Heart left ventricle (tissue), 16 donors: ENCODE measurements around the gene FOXK2. TPM values are rescaled to one million over a fixed set of nuclear protein-coding genes. Genes with fewer than 3 reads are reported as not detected.

ENCODE experiments used
- ATAC-seq, 4 donors: fragments of 200-7000 bp; cut with Tn5 transposase; one replicate each; pipeline ENCODE4 v1.9.1; 2020 to 2022; ENCODE audit warnings: moderate library complexity in 4 of 4, mild to moderate bottlenecking in 3 of 4, moderate number of reproducible peaks in 1 of 4
- DNase-seq, 5 donors: peaks; one replicate each; pipeline ENCODE4 v3.0.0-alpha.2; 2020
- H3K27ac ChIP-seq, 12 donors: fragments of 200-600 bp; sonication (generic) in 4 of 12; one replicate each; pipeline versions ENCODE4 v1.5.0 to v1.8.0; 2016 to 2022; ENCODE audit warnings: mild to moderate bottlenecking in 2 of 12
- H3K27me3 ChIP-seq, 9 donors: fragments of 200-600 bp; sonication (generic) in 2 of 9; one replicate each; pipeline versions ENCODE4 v1.5.1 to v1.8.0; 2016 to 2022; ENCODE audit warnings: mild to moderate bottlenecking in 3 of 9
- H3K36me3 ChIP-seq, 9 donors: fragments of 200-600 bp; sonication (generic) in 2 of 9; one replicate each; pipeline versions ENCODE4 v1.5.0 to v1.8.0; 2018 to 2022; ENCODE audit warnings: mild to moderate bottlenecking in 2 of 9
- H3K4me1 ChIP-seq, 12 donors: fragments of 200-600 bp; sonication (generic) in 4 of 12; one replicate each; pipeline versions ENCODE4 v1.5.0 to v1.8.0; 2016 to 2022; ENCODE audit warnings: mild to moderate bottlenecking in 3 of 12
- H3K4me3 ChIP-seq, 12 donors: fragments of 200-600 bp; sonication (generic) in 4 of 12; one replicate each; pipeline versions ENCODE4 v1.5.0 to v1.8.0; 2017 to 2022; ENCODE audit warnings: mild to moderate bottlenecking in 9 of 12, moderate library complexity in 4 of 12
- H3K9me3 ChIP-seq, 12 donors: fragments of 200-600 bp; sonication (generic) in 4 of 12; one replicate each; pipeline versions ENCODE4 v1.5.0 to v1.8.0; 2016 to 2022; ENCODE audit warnings: mild to moderate bottlenecking in 1 of 12
- POLR2A ChIP-seq, 2 donors: fragments of 450-650 bp; IDR thresholded peaks; one replicate each; pipeline ENCODE4 v1.6.1; 2017; ENCODE audit warnings: antibody characterized with exemption in 2 of 2, mild to moderate bottlenecking in 2 of 2, moderate library complexity in 2 of 2
- WGBS, 4 donors: extraction: QIAGEN DNeasy Blood & Tissue Kit in 2 of 4; methylation state at CpG; one replicate each; pipeline versions ENCODE4 v1.1.5 to v1.1.7; 2013 to 2018; 5-methylcytosine and 5-hydroxymethylcytosine counted together
- intact Hi-C, 10 donors: fragments of 100-400 bp; cut with DNase I; formaldehyde crosslinking; loops; one replicate each; pipeline versions ENCODE4 v1.11.1 to v1.14.2; 2022
- polyA plus RNA-seq, 2 donors: library from polyadenylated mRNA; stranded (reverse); fragments of 200-250 nt; gene quantifications; one replicate each; pipeline ENCODE4 v1.2.3, GENCODE V29; 2013
- total RNA-seq, 9 donors: library from RNA; depleted of rRNA in 2 of 9; stranded (reverse); fragments of >200 nt in 2 of 9; fragmentation: NEBNext Ultra II Directional in 3 of 9; extraction: Animal tissue kit (Norgen Biotek cat#: 25700) in 3 of 9; gene quantifications; one replicate each; pipeline versions ENCODE4 v1.1.0 to v1.2.4, GENCODE V29; 2016 to 2023
- TF ChIP-seq, protein P1 (sequence below), 12 donors: fragments of 200-600 bp; sonication (generic) in 4 of 12; IDR thresholded peaks; one replicate each; pipeline versions ENCODE4 v1.5.0 to v1.8.0; 2018 to 2022; ENCODE audit warnings: antibody characterized with exemption in 12 of 12, mild to moderate bottlenecking in 5 of 12
- donor health status: ischemic (EF 13 %, LVEDD 7.1; RV severe dilation, severe dysfunction).
- donor health status: healthy with polysubstance abuse.
- donor health status: DM: no; HTN: yes; CAD: no.
- donor health status: DM: no; HTN: no; CAD: no.
- donor health status: ischemic (EF 25% LVEDD 6.9; RV normal size, moderate dysfunction).
- donor health status: ischemic (EF 25% LVEDD 5.7; RV mildly dilated, moderate dysfunction).
- donor health status: healthy.
- donor health status: DM: yes; HTN: yes; CAD: no.
- donor health status: ischemic (EF 35%, LVEDD 5.7; RV mildly dilated, moderate dysfunction).
- donor health status: nonischemic (EF 11% LVEDD 7.7; RV severe dilation, severe dysfunction).
- donor health status: DM: yes; HTN: yes; CAD: no.
- donor health status: PGD.
- donor health status: ischemic (EF 29% LVEDD 5.4; RV normal size, mild dysfunction).
- donor health status: nonischemic (EF 23%, LVEDD 6.1; RV moderate dilation, normal function).

FOXK2 gene
- total and polyA plus RNA-seq, 11 donors, result 15.6 to 77.0 (median 33.9) TPM

DNA sequence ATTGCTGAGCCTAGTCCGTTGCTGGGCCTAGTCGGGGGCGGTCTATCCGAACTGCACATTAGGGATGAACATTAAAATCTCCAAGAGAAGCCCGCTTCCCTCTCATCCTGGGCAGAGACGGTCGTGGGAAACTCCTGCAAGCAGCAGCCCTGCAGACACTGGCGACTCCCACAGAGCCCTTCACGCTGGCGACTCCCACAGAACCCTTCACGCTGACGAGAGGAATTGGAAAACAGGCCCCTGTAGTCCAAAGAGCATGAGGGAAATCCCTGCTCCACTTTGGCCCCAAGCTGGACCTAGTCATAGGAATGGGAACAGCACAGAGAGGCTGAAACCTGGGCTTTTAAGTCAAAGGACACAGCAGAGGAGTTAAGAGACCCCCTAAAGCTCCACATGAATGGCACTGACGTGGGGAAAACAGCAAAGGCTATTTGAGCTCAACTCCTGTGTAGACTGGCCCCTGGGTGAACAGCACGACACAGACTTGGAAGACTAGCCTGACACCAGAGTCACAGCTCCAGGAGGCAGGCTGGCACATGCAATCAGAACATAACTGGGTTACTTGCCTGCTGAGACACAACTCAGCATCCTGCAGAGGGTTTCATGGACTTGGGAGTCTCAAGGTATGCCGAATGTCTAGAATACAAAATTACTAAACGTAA lies 86.5 kb downstream of the FOXK2 start:
- Histone ChIP-seq H3K27ac (no peak overlapping the region), H3K4me1 (peaks cover 0 to 27% (median 19%) of the 10 kb centered on the region in 12 donors), H3K4me3 (no peak overlapping the region), H3K9me3 (no peaks in the 10 kb centered on the region), H3K27me3 (no peaks in the 10 kb centered on the region), H3K36me3 (peaks cover 0 to 85% (median 56%) of the 10 kb centered on the region in 9 donors)
- TF ChIP-seq, protein P1, sequence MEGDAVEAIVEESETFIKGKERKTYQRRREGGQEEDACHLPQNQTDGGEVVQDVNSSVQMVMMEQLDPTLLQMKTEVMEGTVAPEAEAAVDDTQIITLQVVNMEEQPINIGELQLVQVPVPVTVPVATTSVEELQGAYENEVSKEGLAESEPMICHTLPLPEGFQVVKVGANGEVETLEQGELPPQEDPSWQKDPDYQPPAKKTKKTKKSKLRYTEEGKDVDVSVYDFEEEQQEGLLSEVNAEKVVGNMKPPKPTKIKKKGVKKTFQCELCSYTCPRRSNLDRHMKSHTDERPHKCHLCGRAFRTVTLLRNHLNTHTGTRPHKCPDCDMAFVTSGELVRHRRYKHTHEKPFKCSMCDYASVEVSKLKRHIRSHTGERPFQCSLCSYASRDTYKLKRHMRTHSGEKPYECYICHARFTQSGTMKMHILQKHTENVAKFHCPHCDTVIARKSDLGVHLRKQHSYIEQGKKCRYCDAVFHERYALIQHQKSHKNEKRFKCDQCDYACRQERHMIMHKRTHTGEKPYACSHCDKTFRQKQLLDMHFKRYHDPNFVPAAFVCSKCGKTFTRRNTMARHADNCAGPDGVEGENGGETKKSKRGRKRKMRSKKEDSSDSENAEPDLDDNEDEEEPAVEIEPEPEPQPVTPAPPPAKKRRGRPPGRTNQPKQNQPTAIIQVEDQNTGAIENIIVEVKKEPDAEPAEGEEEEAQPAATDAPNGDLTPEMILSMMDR (IDR thresholded peaks at IDR 0.05), result no peak
- DNase-seq (peak in 1 of 5 donors; percentile 13), ATAC-seq (no peak)
- intact Hi-C loops, result no loop called here
- 81 to 86% (median 85%) methylated on average over 15 to 16 of the region's 16 CpGs for WGBS, 4 donors

DNA sequence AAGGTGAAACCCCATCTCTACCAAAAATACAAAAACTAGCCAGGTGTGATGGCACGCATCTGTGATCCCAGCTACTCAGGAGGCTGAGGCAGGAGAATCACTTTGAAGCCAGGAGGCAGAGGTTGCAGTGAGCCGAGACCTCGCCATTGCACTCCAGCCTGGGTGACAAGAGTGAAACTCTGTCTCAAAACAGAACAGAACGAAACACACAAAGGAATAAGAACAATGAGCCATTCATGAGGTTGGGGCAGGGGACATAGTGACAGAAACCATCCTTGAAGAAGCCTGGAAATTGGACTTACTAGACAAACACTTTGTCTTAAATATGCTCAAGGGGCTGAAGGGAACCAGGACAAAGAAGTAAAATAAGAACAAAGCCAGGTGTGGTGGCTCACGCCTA lies 89.3 kb downstream of the FOXK2 start:
- TF ChIP-seq, protein P1 (IDR thresholded peaks at IDR 0.05), result no peak
- TF ChIP-seq POLR2A (IDR thresholded peaks at IDR 0.05), result no peak
- H3K27ac ChIP-seq, result no peak overlapping the region
- no peaks in the 10 kb centered on the region for H3K9me3 ChIP-seq
- ATAC-seq, result no peak
- DNase-seq, result no peak
- H3K36me3 ChIP-seq, result peaks cover 0 to 66% (median 34%) of the 10 kb centered on the region in 9 donors
- intact Hi-C loops, result no loop called here
- peaks cover 0 to 20% (median 14%) of the 10 kb centered on the region in 12 donors for H3K4me1 ChIP-seq
- H3K27me3 ChIP-seq, result no peaks in the 10 kb centered on the region
- no peak overlapping the region for H3K4me3 ChIP-seq
- 70 to 82% (median 73%) methylated on average over 5 of the region's 5 CpGs for WGBS, 4 donors

DNA sequence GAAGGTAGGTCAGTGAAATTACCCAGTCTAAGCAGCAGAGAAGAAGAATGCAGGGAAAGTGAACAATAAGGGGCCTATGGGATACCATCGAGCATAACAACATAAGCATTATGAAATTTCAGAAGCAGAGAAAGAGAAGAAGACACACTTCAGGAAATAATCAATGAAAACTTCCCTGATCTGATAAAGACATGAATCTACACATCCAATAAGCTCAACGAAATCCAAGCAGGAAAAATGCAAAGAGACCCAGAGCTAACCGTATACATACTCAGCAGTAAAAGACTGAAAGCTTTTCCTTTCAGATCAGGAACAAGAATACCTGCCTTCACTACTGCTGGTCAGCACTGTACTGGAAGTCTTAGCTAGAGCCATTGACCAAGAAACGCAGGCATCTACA lies 90.1 kb downstream of the FOXK2 start:
- H3K27me3 ChIP-seq, result no peaks in the 10 kb centered on the region
- TF ChIP-seq, protein P1 (IDR thresholded peaks at IDR 0.05), result no peak
- TF ChIP-seq POLR2A (IDR thresholded peaks at IDR 0.05), result no peak
- intact Hi-C loops, result no loop called here
- WGBS, 4 donors, result 77 to 95% (median 90%) methylated on average over 4 of the region's 4 CpGs
- no peak overlapping the region for H3K4me3 ChIP-seq
- H3K9me3 ChIP-seq, result no peaks in the 10 kb centered on the region
- ATAC-seq (no peak), DNase-seq (no peak)
- peak overlapping the region in 1 of 12 donors; percentile 3 for H3K27ac ChIP-seq
- H3K36me3 ChIP-seq, result peaks cover 0 to 62% (median 37%) of the 10 kb centered on the region in 9 donors
- peaks cover 0 to 13% (median 9%) of the 10 kb centered on the region in 12 donors for H3K4me1 ChIP-seq

DNA sequence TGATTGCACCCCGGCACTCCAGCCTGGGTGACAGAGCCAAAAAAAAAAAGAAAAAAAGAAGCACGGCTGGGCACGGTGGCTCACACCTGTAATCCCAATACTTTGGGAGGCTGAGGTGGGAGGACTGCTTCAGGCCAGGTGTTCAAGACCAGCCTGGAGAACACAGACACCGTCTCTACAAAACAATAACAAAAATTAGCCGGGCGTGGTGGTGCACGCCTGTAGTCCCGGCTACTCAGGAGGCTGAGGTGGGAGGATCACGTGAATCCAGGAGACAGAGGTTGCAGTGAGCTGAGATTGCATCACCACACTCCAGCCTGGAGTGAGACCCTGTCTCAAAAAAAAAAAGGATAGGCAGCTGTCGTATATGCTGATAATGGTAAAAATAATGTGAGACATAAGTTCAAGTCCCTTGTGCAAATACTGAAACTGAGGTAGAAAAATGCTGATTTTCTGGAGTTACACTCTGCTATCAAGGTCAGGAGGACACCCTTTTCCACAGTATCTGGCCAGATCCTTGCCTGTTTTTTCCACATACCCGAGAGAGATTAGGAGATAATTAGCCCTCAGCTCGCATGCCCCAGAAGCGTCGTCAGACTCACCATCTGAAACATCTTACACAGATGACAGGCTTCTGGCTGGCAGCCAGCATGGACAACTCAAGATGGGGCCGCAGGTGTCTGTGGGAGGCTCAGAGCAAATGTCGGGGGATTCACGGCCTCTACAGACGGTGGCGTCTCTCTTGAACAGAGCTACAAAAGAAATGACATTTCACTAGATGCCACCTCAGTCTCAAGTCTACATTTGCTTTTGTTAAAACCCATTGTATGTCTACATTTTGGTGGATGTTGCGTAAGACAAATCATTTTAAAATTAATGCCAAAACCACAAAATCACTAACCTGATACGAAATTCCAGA lies 91.9 kb downstream of the FOXK2 start:
- intact Hi-C loops, result no loop called here
- H3K9me3 ChIP-seq, result no peaks in the 10 kb centered on the region
- peak in 2 of 4 donors; percentile 6 to 17 for ATAC-seq
- H3K36me3 ChIP-seq, result peaks cover 0 to 62% (median 38%) of the 10 kb centered on the region in 9 donors
- H3K27me3 ChIP-seq, result no peaks in the 10 kb centered on the region
- peaks cover 0 to 13% (median 9%) of the 10 kb centered on the region in 12 donors for H3K4me1 ChIP-seq
- DNase-seq, result peak in 2 of 5 donors; percentile 53 to 67
- H3K4me3 ChIP-seq, result no peak overlapping the region
- WGBS, 4 donors, result 61 to 69% (median 68%) methylated on average over 21 of the region's 21 CpGs
- H3K27ac ChIP-seq, result no peak overlapping the region
- TF ChIP-seq, protein P1 (IDR thresholded peaks at IDR 0.05), result no peak
- TF ChIP-seq POLR2A (IDR thresholded peaks at IDR 0.05), result no peak
